HG03108 (cell line): ENCODE results near the gene DNAL1.

Source experiments
- ATAC-seq: cut with Tn5 transposase; IDR thresholded peaks from one replicate; pipeline ENCODE4 v1.9.1; 2021; ENCODE audit warnings: moderate library complexity; ENCODE audit not compliant: unreplicated experiment

DNAL1 gene

GRCh38 chr14:73741876-73742519, 97.2 kb downstream of the DNAL1 start:
- ATAC-seq: no peak

- no peak for ATAC-seq
Measured at GRCh38 chr14:73742520-73743238, 97.9 kb downstream of the DNAL1 start.

- ATAC-seq: peak; percentile 54
Measured at GRCh38 chr14:73743431-73743931, 98.7 kb downstream of the DNAL1 start.

GRCh38 chr14:73744175-73744867, 99.5 kb downstream of the DNAL1 start:
- no peak for ATAC-seq

- ATAC-seq: no peak
Measured at GRCh38 chr14:73744874-73745529, 100.2 kb downstream of the DNAL1 start.

GRCh38 chr14:73745571-73746519, 101.1 kb downstream of the DNAL1 start:
- no peak for ATAC-seq

- ATAC-seq: no peak
Measured at GRCh38 chr14:73746520-73747378, 102.0 kb downstream of the DNAL1 start.

GRCh38 chr14:73747379-73748211, 102.8 kb downstream of the DNAL1 start:
- no peak for ATAC-seq

- no peak for ATAC-seq
Measured at GRCh38 chr14:73748858-73749357, 104.1 kb downstream of the DNAL1 start.

GRCh38 chr14:73749706-73750530, 105.1 kb downstream of the DNAL1 start:
- no peak for ATAC-seq

GRCh38 chr14:73750531-73750901, 105.7 kb downstream of the DNAL1 start:
- no peak for ATAC-seq

GRCh38 chr14:73751157-73751691, 106.4 kb downstream of the DNAL1 start:
- no peak for ATAC-seq

GRCh38 chr14:73752297-73752992, 107.7 kb downstream of the DNAL1 start:
- ATAC-seq: no peak
